ENCODE data around the gene TGIF1. TPM values are rescaled to one million over a fixed set of nuclear protein-coding genes. Genes with fewer than 3 reads are reported as not detected.

The TGIF1 gene
- total and polyA plus RNA-seq, 2 of the 4 experiments (the other 2 are of a cell fraction) = 62.1 to 118 TPM

DNA sequence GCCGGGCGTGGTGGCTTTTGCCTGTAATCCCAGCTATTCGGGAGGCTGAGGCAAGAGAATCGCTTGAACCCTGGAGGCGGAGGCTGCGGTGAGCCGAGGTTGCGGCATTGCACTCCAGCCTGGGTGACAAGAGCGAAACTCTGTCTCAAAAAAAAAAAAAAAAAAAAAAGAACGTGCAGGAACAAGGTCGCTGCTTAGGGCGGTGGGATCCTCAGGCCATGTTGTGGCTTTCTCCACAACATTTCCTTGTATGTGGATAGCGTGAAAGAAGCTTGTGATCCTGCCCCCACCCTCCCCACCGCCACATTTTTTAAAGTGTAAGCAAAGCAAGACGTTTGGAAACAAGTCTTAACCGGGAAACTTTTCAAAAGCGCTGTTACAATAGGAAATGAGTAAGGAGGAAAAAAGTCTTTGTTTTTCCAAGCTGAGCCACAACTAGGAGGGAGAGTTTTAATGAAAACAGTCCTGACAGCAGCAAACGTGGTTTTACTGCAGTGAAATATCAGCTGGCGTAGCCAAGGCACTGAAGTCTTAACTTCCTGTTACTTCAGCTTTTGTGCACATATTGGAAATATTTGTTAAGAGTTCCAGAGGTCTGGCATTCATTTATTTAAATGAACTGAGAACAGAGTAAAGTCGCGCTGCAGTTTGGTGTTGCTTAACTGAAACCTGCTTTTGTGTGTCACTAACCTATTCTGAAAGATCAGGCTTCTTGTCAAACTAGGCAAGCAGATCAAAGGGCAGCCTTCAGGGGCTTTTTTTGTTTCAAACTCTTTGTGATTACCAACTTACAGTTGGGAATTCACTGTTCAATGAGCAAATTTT is 3.8 kb downstream of the TGIF1 start (continued):
- TF ChIP-seq, protein P1, sequence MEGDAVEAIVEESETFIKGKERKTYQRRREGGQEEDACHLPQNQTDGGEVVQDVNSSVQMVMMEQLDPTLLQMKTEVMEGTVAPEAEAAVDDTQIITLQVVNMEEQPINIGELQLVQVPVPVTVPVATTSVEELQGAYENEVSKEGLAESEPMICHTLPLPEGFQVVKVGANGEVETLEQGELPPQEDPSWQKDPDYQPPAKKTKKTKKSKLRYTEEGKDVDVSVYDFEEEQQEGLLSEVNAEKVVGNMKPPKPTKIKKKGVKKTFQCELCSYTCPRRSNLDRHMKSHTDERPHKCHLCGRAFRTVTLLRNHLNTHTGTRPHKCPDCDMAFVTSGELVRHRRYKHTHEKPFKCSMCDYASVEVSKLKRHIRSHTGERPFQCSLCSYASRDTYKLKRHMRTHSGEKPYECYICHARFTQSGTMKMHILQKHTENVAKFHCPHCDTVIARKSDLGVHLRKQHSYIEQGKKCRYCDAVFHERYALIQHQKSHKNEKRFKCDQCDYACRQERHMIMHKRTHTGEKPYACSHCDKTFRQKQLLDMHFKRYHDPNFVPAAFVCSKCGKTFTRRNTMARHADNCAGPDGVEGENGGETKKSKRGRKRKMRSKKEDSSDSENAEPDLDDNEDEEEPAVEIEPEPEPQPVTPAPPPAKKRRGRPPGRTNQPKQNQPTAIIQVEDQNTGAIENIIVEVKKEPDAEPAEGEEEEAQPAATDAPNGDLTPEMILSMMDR (conservative IDR thresholded peaks at IDR 0.05; ENCODE audit: low read depth, low read length) = no peak

All from IMR-90 (cell line).